NB4 (cell line): ENCODE data around the gene MFSD6.
"Not testable (repeated sequence)": the region's sequence is repeated elsewhere in the genome, so short reads cannot be mapped to it uniquely, and the experiment has no call there.

Experiments used
- DNase-seq: peaks from one replicate; pipeline ENCODE4 v3.0.0; 2010; ENCODE audit warnings: low read depth
- H3K4me3 ChIP-seq: one replicate; pipeline ENCODE4 v1.5.1; 2011; ENCODE audit warnings: mild to moderate bottlenecking, low read depth, low read length, moderate library complexity
- MYC ChIP-seq: IDR thresholded peaks from 2 replicates; pipeline ENCODE4 v1.6.1; 2011; ENCODE audit warnings: low read depth, low read length
- POLR2A ChIP-seq: IDR thresholded peaks from 2 replicates; pipeline ENCODE4 v1.6.1; 2011; ENCODE audit warnings: mild to moderate bottlenecking; ENCODE audit not compliant: insufficient read length; ENCODE audit errors: extremely low read depth
- TF ChIP-seq, protein P1 (sequence below): IDR thresholded peaks from 2 replicates; pipeline ENCODE4 v1.6.1; 2011; ENCODE audit warnings: low read depth, low read length
- TF ChIP-seq, protein P2 (sequence below): IDR thresholded peaks from one replicate; pipeline ENCODE4 v1.5.1; 2012; ENCODE audit warnings: low read depth, low read length

MFSD6 gene

DNA sequence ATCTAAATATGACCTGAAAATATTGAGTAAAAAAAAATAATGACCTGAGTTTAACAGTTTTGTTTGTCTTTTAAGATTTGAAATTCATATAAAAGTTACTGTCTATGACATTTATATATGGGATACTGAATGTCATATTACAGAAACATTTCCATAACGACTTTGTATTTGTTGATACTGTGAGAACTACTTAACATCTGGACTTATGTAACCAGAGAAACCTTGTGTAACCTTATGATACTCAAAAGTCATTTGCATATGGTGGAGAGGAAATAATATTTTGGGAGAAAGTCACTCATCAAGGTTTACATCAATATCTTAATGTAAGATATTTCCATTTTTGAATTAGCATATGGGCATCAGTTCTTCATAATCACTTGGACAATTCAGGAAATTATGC lies 12.6 kb downstream of the MFSD6 start:
- TF ChIP-seq, protein P1, sequence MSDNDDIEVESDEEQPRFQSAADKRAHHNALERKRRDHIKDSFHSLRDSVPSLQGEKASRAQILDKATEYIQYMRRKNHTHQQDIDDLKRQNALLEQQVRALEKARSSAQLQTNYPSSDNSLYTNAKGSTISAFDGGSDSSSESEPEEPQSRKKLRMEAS, result no peak
- TF ChIP-seq, protein P2, sequence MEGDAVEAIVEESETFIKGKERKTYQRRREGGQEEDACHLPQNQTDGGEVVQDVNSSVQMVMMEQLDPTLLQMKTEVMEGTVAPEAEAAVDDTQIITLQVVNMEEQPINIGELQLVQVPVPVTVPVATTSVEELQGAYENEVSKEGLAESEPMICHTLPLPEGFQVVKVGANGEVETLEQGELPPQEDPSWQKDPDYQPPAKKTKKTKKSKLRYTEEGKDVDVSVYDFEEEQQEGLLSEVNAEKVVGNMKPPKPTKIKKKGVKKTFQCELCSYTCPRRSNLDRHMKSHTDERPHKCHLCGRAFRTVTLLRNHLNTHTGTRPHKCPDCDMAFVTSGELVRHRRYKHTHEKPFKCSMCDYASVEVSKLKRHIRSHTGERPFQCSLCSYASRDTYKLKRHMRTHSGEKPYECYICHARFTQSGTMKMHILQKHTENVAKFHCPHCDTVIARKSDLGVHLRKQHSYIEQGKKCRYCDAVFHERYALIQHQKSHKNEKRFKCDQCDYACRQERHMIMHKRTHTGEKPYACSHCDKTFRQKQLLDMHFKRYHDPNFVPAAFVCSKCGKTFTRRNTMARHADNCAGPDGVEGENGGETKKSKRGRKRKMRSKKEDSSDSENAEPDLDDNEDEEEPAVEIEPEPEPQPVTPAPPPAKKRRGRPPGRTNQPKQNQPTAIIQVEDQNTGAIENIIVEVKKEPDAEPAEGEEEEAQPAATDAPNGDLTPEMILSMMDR, result no peak
- TF ChIP-seq MYC, result no peak
- no peak for DNase-seq
- no peak overlapping the region for H3K4me3 ChIP-seq

DNA sequence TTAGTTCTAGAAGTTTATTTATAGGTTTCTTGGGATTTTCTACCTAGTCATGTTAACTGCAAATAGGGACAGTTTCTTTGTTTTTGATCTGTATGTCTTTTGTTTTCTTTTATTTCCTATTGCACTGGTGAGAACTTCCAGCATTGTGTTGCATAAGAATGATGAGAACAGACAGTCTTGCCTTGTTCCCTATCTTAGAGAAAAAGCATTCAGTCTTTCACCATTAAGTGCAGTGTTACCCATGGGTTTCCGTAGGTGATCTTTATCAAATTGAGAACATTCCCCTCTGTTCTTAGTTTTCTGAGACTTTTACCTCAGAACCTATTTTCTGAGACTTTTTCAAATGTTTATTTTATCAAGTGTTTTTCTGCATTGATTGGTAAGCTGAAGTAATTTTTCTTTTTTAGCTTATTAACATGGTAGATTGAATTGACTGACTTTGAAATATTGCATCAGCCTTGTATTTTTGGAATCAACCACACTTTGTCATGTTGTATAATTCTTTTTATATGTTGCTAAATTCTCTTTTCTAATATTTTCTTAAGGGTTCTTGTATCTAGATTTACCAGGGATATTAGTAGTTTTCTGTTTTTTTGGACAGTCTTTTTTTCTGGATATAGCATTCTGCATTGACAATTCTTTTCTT lies 17.2 kb downstream of the MFSD6 start:
- DNase-seq, result no peak
- TF ChIP-seq, protein P1, result no peak
- TF ChIP-seq MYC, result no peak
- no peak for TF ChIP-seq POLR2A
- TF ChIP-seq, protein P2, result no peak
- H3K4me3 ChIP-seq, result no peak overlapping the region

DNA sequence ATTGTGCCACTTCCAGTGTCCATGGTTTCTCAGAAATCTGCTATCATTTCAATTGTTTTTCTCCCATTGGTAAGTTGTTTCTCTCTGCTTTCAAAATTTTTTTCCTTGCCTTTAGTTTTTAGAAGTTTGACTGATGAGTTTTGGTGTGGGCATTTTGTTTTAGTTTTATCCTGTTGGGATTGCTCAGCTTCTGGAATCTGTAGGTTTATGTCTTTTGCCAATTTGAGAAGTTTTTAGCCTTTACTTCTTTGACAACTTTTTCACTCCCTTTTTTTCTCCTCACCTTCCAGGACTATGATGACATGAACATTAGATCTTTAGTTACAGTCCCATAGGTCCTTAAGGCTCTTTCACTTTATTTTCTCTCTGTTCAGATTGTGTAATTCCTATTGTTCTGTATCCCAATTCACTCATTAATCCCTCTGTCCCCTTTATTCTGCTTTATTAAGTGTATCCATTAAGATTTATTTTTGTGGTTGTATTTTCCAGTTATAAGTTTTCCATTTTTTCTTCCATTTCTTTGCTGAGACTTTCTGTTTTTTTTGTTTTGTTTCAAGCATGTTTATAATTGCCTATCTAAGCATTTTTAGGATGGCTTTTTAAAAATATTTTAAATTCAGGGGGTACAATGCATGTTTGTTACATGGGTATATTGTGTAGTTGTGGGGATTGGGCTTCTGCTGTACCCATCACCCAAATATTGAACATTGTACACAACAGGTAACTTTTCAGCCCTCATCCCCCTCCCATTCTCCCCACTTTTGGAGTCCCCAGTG lies 17.9 kb downstream of the MFSD6 start:
- DNase-seq, result no peak
- no peak overlapping the region for H3K4me3 ChIP-seq
- no peak for TF ChIP-seq MYC

DNA sequence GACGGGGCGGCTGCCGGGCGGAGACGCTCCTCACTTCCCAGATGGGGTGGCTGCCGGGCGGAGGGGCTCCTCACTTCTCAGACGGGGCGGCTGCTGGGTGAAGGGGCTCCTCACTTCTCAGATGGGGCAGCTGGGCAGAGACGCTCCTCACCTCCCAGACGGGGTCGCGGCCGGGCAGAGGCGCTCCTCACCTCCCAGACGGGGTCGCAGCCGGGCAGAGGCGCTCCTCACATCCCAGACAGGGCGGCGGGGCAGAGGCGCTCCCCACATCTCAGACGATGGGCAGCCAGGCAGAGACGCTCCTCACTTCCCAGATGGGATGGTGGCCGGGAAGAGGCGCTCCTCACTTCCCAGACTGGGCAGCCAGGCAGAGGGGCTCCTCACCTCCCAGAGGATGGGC lies 22.7 kb downstream of the MFSD6 start:
- DNase-seq, H3K4me3 ChIP-seq: not testable (repeated sequence)

DNA sequence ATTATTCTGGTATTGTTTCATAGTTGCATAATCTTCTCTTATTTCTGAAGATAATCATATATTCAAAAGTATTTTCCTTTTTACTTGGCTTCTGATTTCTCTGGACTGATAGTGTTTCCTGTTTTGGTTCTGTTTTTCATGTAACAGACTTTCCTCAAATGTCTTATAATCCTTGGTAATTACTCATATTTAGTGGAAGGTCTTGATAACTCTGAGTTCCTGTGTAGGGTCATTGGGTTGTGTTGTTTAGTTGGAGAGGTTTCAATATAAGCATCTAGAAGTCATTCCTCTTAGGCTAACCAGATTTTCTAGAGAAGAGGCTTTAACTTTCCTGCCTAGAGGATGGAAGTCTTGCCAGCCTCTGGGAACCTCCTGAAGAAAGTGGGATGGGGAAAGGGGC lies 23.8 kb downstream of the MFSD6 start:
- no peak for TF ChIP-seq POLR2A
- TF ChIP-seq, protein P1, result no peak
- no peak for TF ChIP-seq MYC
- TF ChIP-seq, protein P2, result no peak
- H3K4me3 ChIP-seq, result no peak overlapping the region
- no peak for DNase-seq

DNA sequence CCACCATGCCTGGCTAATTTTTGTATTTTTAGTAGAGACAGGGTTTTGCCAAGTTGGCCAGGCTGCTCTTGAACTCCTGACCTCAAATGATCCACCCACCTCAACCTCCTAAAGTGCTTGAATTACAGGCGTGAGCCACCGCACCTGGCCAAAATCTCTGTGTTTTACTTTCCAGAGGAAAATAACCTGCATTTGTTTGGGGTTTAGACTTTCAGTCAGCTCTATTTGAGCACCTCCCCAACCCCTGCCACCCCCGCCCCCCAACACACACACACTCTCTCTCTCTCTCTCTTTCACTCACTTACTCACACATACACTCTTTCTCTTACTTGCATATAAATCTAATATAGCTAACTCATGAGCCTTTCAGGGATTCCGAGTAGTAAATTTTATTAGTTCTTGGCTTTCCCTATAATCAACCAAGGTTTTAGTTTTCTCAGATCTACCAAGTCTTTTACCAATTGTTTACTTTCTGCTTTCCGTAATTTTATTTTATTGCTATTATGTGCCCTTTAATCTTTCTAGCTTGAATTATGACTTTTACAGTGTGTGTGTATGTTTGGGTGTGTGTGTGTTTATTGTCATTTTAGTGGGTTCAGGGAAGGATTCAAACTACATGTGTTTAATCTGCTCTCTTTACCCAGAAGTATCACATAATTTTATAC lies 24.5 kb downstream of the MFSD6 start:
- no peak for DNase-seq
- no peak overlapping the region for H3K4me3 ChIP-seq
- TF ChIP-seq POLR2A (no peak), MYC (no peak)
- TF ChIP-seq, protein P2, result no peak
- TF ChIP-seq, protein P1, result no peak

DNA sequence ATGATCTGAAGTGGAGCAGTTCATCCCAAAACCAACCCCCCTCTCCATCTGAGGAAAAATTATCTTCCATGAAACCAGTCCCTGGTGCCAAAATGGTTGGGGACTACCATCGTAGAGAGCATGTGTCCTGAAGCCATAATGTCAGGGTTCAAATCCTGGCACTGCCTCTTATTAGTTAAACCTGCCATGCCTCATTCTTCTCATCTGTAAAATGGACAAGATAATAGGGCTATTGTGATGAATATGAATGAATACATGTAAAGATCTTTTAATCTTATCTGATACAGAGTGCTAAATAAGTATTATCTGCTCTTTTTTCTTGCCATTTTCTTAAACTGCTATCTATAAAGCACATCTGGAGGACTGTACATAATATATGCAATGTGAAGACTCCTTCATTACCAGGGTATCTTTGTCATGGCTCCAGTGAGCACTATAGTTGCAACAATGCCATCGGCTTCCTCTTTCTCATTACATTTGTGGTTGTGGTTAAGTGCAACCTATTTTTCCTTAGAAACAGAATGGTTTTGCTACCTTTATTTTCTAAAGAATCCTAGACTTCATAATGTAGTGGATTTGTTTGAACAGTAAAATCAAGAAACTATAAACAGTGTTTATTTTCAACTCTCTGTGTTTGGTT lies 27.0 kb downstream of the MFSD6 start:
- no peak for TF ChIP-seq MYC
- TF ChIP-seq, protein P2, result no peak
- TF ChIP-seq, protein P1, result no peak
- no peak for TF ChIP-seq POLR2A
- DNase-seq, result peak; percentile 68
- H3K4me3 ChIP-seq, result no peak overlapping the region
